ENCODE results near the gene LAD1.

Gene LAD1

DNA sequence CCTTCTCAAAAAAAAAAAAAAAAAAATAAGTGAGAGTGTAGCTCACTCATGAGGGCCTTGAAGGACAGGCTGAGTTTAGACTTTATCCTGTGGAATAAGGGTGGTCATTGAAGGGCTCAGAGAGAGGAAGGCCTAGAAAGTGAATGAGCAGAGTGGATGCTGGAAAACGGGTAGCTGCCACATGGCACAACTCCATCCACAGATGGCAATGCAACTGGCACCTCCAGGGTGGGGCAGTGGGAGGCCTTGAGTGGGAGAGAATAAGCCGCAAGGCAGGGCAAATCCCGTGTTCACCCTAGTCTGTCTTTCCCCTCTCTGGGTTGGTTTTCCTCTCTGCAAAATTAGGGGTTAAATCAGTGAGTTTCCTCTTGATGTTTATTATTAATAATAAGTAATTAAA, 19.3 kb upstream of the LAD1 start:
- DNase-seq (ENCODE audit: low spot score), result no peak

DNA sequence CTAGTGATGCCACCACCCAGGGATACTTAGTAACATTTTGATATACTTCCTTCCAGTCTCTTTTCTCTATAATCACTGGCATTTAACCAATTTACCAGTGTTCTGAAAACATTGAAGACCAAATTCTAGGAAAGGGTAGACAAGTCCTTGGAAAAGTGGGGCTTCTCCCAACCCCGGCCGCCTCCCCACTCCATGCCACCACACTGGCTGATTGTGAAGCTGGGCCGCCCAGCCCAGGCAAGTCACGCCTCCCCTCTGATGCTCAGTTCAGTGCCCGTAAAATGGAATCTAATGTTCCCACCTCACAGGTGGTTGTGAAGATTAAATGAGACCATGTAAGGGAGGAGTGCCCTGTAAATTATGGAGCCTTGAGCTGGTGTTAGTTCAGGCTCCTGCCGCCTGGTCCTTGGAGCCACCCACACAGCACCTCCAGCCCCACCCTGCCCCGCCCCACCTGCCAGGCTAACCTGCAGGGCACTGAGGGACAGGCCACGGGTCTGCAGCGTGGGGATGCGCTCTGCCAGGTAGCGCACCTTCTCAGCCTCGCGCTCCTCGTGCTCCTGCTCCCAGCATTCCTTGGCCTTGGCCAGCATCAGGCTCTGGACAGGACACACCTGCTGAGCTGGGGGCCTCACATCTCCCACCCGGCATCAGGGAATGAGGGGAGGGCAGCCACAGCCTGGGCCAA, 15.1 kb upstream of the LAD1 start:
- DNase-seq (ENCODE audit: low spot score), result no peak

GRCh38 chr1:201411292-201411691, 12.2 kb upstream of the LAD1 start:
- DNase-seq (ENCODE audit: low spot score), result no peak

DNA sequence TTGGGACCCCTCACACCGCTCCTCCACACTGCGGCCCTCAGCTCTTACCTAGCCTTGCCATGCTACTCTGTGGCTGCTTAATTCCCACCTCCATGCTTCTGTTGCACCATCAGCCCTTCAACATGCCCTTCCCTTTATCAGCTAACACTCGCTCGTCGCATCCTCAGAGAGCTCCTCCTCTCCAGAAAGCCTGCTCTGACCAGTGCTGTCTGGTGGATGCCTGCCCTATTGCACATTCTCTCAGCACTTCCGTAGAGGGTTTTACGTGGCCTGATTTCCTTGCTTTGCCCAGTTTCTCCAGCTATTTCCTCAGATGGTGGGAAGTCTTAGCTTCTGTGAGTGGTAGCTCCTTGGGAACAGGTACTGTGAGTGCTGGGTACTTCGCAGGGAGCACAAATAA, 10.3 kb upstream of the LAD1 start:
- DNase-seq (ENCODE audit: low spot score), result no peak

DNA sequence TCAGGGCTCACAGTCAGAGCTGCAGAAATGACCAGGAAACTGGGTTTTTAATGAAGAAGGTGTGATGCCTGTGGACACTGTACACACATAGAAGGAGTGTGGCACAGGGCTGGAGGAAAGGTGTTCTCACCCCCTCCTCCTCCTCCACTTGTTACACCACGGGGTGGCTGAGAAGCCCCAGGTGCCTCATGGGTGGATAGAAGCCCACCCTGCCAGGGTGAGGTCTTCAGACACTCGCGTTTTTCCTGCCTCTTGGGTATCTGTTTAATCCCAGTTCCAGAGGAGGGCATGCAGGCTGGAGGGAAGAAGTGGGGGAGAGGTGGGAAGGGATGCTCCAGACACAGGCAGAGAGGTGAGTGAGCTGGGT, 9.7 kb upstream of the LAD1 start:
- DNase-seq (ENCODE audit: low spot score), result no peak

- peak; percentile 52 for DNase-seq (ENCODE audit: low spot score)
Measured at GRCh38 chr1:201408176-201408833, 9.2 kb upstream of the LAD1 start.

DNA sequence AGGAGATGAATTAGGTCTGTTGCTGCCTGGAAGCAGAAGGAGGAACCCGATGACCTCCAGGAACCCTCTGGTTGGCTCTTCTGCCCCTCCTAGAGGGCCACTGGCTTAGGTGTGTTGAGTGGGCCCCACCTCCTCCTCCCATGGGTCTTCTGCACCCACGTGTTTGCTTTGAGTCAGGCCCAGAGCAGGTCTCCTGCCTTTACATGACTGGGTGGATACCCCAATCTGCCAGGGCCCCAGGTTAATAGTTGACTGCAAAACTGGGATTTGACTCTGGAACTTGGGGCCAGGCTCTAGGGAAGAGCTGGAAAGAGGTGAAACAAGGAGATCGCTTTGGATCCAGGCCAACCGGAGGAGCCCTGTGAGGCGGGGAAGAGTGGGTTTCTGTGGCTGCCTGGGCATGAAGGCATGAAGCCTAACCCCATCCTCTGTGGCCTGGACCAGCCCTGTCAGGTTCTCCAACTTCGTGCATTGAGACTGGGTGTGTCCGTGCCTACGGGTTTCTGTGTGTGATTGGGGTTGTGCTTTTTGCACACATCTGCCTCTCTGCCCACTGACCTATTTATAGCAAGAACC, 7.8 kb upstream of the LAD1 start:
- DNase-seq (ENCODE audit: low spot score), result no peak

GRCh38 chr1:201405484-201405831, 6.3 kb upstream of the LAD1 start:
- DNase-seq (ENCODE audit: low spot score), result no peak

DNA sequence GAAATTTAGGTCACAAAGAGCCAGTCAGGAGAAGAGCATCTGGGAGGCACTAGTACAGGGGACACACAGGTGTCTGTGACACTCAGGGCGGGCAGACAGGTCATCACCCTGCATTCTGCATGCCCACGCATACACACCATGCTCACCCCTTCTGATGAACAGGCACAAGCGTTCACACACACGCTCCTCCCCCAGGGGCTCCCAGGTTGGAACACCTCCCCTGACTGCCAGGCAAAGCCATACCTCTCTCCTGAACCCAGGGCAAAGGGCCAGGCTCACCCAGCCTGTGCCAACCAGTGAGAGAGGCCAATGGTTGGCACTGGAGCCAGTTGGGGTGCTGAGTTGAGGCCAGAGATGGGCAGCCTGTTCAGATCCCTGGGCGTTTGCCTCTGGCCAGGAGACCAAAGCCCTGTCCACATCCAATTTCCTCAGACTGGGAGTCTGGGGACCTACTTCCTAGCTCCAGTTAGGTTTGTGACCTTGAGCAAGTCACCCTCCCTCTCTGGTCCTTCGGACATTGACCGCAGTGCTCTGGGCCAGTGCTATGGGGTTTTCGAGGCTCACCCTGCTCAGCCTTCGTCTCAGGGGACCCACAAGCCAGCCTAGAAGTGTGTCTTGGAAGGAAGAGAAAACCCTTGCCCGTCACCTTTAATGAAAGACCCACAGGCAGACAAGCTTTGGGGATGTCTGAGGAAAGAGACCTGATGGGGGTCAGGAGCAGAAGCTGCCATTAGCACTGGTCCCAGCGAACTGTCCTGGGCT, 5.8 kb upstream of the LAD1 start:
- DNase-seq (ENCODE audit: low spot score), result no peak

DNA sequence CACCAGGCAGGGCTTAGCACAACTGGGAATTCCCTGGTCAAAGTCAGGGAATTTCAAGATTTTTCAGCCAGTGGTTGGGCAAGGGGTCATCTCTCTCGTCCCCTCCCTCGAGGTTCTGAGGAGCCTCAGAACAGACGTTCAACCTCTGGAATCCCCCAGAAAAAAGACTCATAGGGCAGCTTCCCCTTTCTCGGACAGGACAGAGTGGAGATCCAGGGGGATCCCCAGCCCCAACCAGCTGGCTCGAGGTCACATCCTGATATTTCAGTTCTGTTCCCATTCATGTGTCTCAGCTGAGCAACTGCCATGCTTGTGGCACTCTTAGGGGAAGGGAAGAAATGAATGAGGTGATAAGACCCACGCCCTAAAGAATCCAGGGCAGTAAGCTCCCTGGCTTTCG, 4.9 kb upstream of the LAD1 start:
- DNase-seq (ENCODE audit: low spot score), result no peak

- no peak for DNase-seq (ENCODE audit: low spot score)
Measured at GRCh38 chr1:201403359-201403758, 4.2 kb upstream of the LAD1 start.

GRCh38 chr1:201401700-201402099, 2.6 kb upstream of the LAD1 start:
- DNase-seq (ENCODE audit: low spot score), result no peak

DNA sequence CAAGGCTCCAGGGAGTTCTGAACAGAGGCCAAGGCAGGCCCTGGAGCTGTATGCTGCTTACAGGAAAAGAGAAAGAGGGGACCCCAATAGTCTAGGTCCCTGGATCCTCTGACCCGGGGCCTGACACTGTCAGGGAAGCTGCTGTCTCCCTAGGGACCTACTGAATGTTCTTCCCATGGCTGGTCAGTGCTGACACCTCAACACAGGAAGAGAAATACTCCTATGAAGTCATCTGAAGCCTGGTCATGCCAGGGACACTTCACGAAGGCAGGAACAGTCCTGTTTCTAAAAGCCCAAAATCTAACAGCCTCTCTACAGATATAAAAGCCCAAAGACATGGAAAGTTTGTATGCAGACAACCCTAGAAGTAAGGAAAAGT, 1.7 kb upstream of the LAD1 start:
- no peak for DNase-seq (ENCODE audit: low spot score)

- DNase-seq (ENCODE audit: low spot score), result no peak
Measured at GRCh38 chr1:201400212-201400851, 1.2 kb upstream of the LAD1 start.

DNA sequence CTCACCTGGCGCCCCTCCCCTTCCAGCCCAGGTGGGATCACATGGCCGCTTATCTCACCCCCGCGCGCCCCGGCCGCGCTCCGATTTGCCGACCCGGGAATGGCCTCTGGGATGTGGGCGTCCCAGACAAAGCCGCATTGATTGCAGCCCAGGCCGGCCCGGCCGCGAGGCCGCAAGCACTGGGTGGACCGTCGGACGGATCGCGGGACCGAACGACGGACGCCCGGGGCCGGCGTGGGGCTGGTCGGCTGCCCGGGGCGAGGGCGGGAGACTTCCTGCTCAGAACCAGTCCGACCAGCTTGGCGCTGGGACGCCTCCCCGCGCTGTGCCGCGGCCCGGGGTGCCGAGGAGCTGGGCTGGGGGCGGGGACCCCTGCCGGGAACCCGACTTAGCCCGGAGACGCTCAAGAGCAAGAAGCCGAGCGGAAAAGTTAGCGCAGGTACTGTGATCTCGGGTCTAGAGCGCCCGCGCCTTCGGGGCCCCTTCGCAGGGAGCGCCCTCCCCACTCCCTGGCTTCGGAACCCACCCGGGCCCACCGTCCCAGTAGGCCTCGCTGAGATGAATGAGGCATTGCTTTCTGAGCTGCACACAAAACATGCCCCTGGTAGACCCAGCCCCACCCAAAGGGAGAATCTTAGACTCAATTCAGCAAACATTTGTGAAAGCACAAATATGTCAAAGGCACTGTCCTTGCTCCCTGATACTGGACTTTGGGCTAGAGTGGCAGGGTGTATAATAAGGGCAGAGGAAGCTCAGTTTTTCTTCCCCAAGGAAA, 415 bp upstream of the LAD1 start:
- no peak for DNase-seq (ENCODE audit: low spot score)

- DNase-seq (ENCODE audit: low spot score), result no peak
Measured at GRCh38 chr1:201397675-201398074, 1.4 kb downstream of the LAD1 start.

DNA sequence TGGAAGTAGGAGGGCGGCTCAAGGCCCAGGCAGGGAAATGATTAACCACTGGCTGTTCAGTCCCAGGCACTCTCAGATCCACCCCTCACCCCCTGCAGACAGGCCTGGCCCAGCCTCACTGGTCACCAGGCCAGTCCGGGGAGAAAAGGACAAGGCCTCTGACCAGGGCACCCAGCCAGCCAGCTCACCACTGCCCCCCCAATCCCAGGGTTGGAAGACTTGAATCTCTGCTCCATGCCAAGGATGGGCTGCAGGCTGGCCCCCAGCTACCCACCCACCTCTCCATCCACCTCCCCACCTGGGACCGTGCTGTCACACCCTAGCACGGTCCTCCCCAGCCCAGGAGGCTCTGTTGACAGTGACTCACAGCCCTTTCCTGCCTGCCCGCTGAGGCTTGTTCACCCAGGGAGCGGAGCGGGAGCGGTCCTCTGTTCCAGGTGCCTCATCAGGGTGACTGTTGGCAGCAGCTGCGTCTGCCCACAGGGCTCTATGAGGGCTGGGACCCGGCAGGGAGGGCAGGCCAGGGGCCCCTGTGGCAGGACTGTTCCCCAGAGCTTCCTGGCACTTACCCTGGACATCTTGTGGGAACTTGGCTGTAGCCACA, 2.2 kb downstream of the LAD1 start:
- peak; percentile 4 for DNase-seq (ENCODE audit: low spot score)

GRCh38 chr1:201395936-201396335, 3.2 kb downstream of the LAD1 start:
- no peak for DNase-seq (ENCODE audit: low spot score)

DNA sequence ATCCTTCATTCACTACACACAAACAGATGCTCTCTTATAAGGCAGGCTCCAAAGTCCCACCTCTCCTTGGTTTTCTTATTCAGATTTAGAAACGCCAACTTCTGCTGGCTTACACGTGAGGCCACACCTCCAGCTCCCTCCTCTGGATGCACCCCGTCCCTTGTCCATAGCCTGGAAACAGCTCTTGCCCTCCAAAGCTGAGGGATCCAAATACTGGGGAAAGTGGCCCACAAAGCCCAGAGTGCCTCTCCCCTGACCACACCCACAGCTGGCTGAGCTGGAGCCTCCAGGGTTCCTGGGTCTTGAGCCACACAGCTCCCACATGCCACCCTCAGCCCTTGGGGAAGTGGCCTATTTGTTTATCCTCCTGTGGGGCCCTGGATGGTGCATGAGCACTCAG, 4.5 kb downstream of the LAD1 start:
- no peak for DNase-seq (ENCODE audit: low spot score)

- no peak for DNase-seq (ENCODE audit: low spot score)
Measured at GRCh38 chr1:201393076-201393475, 6.0 kb downstream of the LAD1 start.
